IPS DF 19.7 (cell line): Measurements from ENCODE around the gene ZNF333.

Experiments
- DNase-seq: peaks from one replicate; pipeline ENCODE4 v3.0.0-alpha.2; 2013; ENCODE audit warnings: low read depth, low spot score

The ZNF333 gene

GRCh38 chr19:14689598-14690503, at the start of gene ZNF333:
Gene ZNF333 (plus strand): TSS chr19:14690048. CDS start chr19:14693492, 3,444 bp downstream.
- peak; percentile 33 for DNase-seq

GRCh38 chr19:14648506-14648905, 41.3 kb upstream of the ZNF333 start:
- no peak for DNase-seq

GRCh38 chr19:14649020-14649419, 40.8 kb upstream of the ZNF333 start:
- no peak for DNase-seq

GRCh38 chr19:14650161-14650560, 39.7 kb upstream of the ZNF333 start:
- DNase-seq, result no peak

GRCh38 chr19:14654786-14655560, 34.9 kb upstream of the ZNF333 start:
- DNase-seq, result no peak

GRCh38 chr19:14655726-14656125, 34.1 kb upstream of the ZNF333 start:
- DNase-seq, result no peak

GRCh38 chr19:14659874-14660489, 29.9 kb upstream of the ZNF333 start:
- DNase-seq, result no peak

GRCh38 chr19:14661372-14661924, 28.4 kb upstream of the ZNF333 start:
- DNase-seq, result no peak

GRCh38 chr19:14669940-14670339, 19.9 kb upstream of the ZNF333 start:
- no peak for DNase-seq

- no peak for DNase-seq
These were observed 19.4 kb upstream of the ZNF333 start for GRCh38 chr19:14670408-14670807.

GRCh38 chr19:14672188-14672872, 17.5 kb upstream of the ZNF333 start:
- DNase-seq, result no peak

- DNase-seq, result no peak
These were observed 16.8 kb upstream of the ZNF333 start for GRCh38 chr19:14673088-14673487.

GRCh38 chr19:14674764-14675163, 15.1 kb upstream of the ZNF333 start, which contains the start of gene ADGRE3:
Gene ADGRE3 (minus strand): TSS chr19:14674844. CDS start chr19:14674770, 74 bp downstream.
- no peak for DNase-seq

GRCh38 chr19:14676762-14677161, 13.1 kb upstream of the ZNF333 start:
- no peak for DNase-seq

GRCh38 chr19:14677464-14677863, 12.4 kb upstream of the ZNF333 start:
- DNase-seq, result no peak

GRCh38 chr19:14678199-14678598, 11.6 kb upstream of the ZNF333 start:
- DNase-seq, result no peak

GRCh38 chr19:14682084-14682483, 7.8 kb upstream of the ZNF333 start:
- no peak for DNase-seq

- no peak for DNase-seq
These were observed 6.4 kb upstream of the ZNF333 start for GRCh38 chr19:14683439-14683838.

- DNase-seq, result no peak
These were observed 3.4 kb upstream of the ZNF333 start for GRCh38 chr19:14686411-14686810.

- DNase-seq, result no peak
These were observed 4.9 kb downstream of the ZNF333 start for GRCh38 chr19:14694641-14695266.

GRCh38 chr19:14695471-14695870, 5.6 kb downstream of the ZNF333 start:
- DNase-seq, result no peak
